Measurements from ENCODE around the gene SSTR4. TPM values are rescaled to one million over a fixed set of nuclear protein-coding genes. Genes with fewer than 3 reads are reported as not detected.

SSTR4 gene
- total RNA-seq, 1 donor from 2014 or later, result 0.30 TPM

- DNase-seq, result no peak
Measured at GRCh38 chr20:23042270-23042669, 7.2 kb downstream of the SSTR4 start.

DNA sequence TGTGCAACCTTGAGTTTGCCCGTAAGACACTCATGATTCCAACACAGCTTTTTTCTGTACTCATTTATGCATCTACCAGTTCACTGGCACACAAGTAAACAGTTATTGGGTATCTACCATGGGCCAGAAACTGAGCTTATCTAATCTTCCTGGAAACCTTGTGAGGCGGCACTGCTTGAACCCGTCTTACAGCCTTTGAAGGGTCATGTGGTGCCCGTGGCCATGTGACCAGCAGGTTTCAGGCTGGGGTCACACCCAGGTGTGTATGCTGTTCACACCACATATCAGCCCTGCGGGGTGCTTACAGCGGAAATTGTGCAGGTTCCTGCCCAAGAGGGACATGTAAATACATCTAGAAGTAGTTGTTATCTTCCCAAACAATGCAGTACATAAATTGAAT is 8.3 kb downstream of the SSTR4 start:
- no peak for DNase-seq

DNA sequence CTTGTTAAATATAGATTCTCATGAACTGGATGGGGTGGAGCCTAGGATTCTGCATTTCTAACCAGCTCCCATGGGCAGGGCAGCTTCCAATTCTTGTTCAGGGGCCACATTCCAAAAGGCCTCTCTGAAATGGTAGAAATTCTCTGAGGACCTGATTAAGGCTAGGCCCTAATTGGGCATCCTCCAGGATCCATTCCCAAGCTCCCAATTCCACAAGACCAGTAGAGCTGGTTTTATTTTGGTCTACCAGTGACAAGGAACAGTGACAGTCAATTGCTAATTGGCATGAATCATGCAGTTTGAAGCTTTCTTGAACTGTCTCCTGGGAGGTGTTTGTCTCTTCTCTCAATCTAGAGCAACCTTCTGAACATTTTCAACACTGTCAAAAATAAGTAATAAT is 11.3 kb downstream of the SSTR4 start:
- no peak for DNase-seq

GRCh38 chr20:23047001-23047737 is 12.1 kb downstream of the SSTR4 start:
- no peak for DNase-seq

DNA sequence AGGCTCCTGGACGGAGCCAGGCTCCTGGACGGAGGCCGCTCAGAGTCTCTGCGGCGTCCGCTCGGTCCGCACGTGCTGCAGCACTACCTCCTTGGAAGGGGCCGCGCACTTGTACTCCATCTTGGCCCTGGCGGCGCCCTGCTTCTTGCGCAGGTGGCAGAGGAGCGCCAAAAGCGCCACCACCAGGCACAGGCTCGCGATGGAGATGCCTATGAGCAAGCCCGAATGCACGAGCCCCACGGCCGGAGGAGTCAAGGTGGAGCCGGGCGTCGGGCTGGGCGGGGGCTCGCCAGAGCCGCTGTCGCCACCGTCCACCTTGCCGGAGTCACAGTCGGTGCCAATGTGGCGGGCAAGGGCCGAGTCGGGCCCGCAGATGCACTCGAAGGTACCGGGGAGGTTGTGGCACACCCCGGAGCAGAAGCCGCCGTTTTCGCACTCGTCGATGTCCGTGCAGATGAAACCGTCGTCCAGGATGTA is 12.7 kb downstream of the SSTR4 start:
- no peak for DNase-seq

DNA sequence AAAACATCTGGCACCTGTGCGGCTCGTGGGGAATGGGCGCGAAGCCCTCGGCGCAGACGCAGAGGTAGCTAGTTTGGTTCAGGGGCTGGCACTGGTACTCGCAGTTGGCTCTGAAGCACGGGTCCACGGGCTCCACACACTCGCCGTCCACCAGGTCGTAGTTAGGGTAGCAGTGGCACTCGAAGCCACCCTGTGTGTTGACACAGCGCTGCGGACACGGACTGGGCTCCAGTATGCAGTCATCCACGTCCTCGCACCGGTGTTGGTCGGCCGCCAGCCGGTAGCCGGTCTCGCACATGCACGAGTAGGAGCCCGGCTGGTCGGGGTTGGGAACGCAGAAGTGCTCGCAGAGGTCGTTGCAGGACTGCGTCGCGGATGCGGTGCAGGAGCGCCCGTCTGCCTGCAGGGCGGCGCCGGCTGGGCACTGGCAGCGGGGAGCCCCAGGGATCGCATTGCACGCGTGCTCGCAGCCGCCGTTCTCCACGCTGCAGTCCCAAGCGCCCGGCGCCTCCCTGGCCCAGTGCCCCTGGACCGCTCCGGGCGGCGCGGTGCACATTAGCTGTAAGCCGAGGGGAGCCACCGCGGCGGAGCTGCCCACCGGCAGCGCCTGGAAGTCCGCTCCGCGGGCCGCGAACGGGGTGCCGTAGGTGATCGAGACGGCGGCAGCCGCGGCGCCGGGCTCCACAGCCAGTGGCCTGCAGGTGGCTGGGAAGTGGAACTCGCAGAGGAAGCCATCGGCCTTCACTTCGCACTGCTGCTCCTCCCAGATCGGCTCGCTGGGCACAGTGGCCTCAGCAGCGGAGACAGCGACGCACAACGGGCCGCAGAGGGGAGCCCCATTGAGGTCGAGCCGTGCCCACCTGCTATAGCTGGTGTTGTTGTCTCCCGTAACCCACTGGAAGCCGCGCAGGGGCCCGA is 13.4 kb downstream of the SSTR4 start:
- no peak for DNase-seq

DNA sequence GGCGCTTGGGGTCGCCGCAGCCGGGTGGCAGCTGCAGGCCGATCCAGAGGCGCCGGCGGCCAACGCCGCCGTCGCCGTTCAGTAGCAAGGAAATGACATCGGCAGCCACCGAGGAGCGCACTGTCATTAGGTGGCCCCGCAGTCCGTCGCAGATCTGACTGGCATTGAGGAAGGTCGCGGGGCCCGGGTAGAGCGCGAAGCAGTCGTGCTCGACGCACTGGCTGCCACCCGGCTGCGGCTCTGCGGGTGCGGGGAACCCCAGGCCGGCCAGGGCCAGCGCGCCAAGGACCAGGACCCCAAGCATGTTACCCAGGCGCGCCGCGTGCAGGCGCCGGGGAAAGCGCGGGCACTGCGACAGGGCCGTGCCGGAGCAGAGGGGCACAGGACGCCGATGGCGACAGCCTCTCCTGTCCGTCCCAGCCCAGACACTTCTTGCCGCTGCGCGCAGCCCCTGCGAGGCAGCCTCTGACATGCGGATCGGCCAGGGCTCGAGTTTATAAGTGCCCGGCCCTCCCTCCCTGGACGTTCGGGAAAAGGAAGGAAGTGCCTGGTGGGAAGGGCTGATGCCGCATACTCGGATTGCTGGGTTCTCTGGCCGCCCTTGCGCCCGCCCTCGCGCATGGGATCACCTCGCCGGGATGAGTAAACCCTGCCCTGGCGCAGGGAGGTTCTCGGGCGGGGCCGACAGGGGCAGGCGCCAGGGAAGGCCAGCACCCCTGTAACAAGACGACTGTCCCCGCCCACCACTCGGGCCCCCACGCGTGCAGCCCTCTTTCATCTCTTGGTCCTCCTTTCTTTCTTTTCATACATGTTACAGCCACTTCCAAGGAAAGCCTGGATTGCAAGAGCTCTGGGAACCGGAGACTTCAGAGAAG is 14.3 kb downstream of the SSTR4 start, which contains the start of gene THBD:
TSS of gene THBD (minus strand) at position 472 of the 875 bp plus-strand sequence. CDS start at position 304, 168 bp downstream.
- peak; percentile 33 for DNase-seq

DNA sequence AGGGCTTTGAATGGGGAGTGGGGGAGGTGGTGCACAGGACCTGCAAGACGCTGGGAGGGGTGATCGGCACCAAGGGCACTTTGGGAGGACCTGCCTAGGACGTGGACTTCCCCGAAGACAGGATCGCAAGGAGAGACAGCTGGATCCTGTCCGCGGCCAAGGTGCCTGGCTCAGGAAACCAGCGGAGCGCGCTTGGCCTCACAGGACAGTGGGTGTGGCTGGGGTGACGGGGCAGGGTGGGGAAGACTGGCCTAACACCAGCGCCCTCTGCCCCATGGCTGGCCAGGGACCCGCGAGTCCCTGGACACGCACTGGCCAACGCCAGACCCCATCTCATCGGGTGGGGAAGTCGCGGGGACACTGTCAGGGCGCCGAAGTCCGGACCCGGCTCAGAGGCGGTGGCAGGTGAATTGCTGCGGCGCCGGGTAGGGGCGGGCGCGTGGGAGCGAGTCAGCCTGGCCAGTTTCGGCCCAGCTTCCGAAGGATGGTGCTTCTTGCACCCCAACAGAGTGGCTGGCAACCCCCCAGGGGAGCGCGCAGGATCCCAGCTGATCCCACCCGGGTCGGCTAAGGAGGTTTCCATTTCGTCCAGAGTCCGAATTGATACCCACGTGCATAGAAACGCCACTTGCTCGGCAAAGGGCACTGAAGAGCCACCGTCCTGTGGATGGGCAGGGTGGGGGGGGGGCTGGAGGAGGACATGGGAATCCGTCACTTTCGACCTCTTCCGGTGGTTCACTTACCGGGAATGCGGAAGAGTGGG is 15.1 kb downstream of the SSTR4 start:
- DNase-seq, result no peak

GRCh38 chr20:23050847-23051627 is 15.9 kb downstream of the SSTR4 start:
- peak; percentile 55 for DNase-seq

DNA sequence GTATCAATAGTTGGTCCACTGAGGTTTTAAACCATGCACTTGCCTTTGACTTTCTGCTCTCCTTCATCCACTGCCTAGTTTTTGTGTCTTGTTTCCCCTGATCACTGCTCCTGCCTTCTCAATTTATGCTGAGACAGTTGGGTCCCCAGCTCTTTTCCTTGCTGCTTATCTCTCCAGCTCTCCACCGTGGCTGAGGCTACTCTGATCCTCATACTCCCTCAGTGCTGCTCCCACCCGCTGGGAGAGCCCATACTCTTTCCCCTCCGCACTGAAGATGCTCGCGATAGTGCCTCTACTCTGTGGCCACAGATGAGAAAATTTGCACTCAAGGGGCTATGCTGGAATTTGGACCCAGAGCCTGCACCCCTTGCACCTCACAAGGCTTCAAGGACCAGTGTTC is 17.8 kb downstream of the SSTR4 start:
- no peak for DNase-seq

DNA sequence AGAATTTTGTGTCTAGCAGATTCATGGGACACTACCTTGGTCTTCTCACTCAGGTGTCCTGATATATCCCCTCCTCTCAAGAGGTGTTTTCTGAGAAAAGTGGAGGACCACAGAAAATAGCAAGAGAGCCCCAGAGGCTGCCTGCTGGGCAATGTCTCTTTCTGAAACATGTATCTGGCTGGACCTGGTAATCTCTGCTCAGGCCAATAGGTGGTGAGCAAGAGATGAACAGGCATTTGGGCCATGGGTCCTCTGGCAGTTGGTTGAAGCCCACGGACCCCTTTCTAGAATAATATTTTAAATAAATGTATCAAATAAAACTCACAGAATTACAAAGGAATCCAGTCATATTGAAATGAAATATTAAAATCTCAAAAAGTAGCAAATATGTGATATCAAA is 23.1 kb downstream of the SSTR4 start:
- no peak for DNase-seq

GRCh38 chr20:23059001-23059400 is 23.9 kb downstream of the SSTR4 start:
- DNase-seq, result no peak

- DNase-seq, result no peak
Measured at GRCh38 chr20:23059846-23060245, 24.7 kb downstream of the SSTR4 start.

DNA sequence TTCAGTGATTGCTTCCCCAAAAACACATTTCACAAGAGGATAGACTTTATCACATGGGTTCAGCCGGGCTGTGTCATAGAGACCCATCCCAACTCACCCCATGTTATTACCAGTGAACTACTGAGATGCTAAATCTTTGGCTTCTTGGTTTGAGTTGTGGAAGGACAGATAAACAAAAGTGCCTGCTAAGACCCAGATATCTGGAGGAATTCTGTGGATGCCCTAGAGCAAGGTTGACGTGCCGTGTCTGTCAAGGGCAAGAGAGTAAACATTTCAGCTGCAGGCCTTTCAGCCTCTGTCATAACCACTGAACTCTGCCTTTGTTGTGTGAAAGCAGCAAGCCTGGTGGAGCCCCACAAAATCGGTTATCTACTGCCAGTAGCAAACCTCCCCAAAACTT is 25.5 kb downstream of the SSTR4 start:
- no peak for DNase-seq

- no peak for DNase-seq
Measured at GRCh38 chr20:23061262-23061661, 26.1 kb downstream of the SSTR4 start.

DNA sequence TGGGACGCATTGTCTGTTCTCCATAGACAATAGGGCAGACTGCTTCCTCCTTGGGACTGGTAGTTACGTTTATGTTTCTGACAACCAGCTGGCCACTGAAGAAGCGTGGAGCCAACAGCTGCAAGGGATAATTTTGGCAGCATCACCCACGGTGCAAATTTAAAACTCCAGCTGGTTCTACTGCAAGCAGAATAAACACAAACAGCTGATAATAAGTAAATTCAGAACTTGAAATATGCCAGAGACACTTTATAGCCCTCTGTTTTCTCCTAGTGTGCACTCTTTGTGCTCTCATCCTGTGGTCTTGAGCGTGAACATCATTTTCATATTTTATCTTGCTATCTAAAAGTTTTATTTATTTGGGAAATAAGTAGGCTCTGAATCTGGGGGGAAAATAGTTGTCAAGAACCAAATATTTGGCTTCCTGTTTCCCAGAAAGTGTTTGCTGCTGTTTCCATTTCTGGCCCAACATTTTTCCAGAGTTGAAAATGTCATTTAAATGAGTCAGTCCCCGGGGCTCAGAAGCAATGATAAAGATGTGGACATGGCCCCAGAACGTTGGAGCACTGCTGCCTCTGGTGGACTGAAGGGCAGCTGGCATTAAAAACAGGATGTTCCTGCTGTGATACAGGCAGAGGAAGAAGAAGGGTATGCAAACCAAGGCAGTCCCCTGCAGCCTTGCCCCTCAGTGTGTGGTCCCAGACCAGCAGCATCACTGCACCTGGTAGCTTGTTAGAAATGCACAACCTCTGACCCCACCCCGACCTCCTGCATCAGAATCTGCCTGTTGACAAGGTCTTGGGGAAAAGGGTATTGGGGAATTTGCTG is 26.8 kb downstream of the SSTR4 start:
- DNase-seq, result peak; percentile 92

- DNase-seq, result no peak
Measured at GRCh38 chr20:23062632-23063031, 27.5 kb downstream of the SSTR4 start.

DNA sequence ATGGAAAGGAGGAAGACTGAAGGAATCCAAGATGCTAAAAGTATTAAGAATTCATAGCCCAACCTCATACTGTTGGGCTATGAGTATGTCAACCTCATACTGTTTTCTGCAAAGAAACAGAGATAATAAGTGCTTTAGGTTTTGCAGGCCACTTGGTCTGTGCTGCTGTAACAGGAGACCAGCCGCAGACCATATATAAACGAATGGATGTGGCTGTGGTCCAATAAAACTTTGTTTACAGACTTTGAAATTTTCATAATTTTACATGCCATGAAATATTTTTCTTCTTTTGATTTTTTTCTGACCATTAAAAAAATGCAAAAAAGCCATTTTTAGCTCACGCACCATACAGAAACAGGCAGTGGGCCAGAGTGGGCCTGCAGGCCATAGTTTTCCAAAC is 28.1 kb downstream of the SSTR4 start:
- no peak for DNase-seq

- no peak for DNase-seq
Measured at GRCh38 chr20:23063581-23063980, 28.5 kb downstream of the SSTR4 start.
